ENCODE results near the gene ARHGEF4. TPM values are rescaled to one million over a fixed set of nuclear protein-coding genes. Genes with fewer than 3 reads are reported as not detected.

Gene ARHGEF4
- total RNA-seq, 1 experiment from 2014 or later, result 21.8 TPM

- H3K27ac Mint-ChIP-seq, result no peak overlapping the region; the same call in 1 of the 2 replicates
These were observed 75.3 kb downstream of the ARHGEF4 start for GRCh38 chr2:130911996-130912395.

GRCh38 chr2:130912471-130912870 is 75.8 kb downstream of the ARHGEF4 start:
- TF ChIP-seq ZNF512 (CRISPR knock-in tag; IDR thresholded peaks at IDR 0.05; ENCODE audit: borderline replicate concordance), result no peak
- TF ChIP-seq ATF3 (CRISPR knock-in tag; conservative IDR thresholded peaks at IDR 0.05), result no peak
- no peak for TF ChIP-seq OVOL2 (CRISPR knock-in tag; IDR thresholded peaks at IDR 0.05; ENCODE audit: borderline replicate concordance)
- no peak for TF ChIP-seq HMGA2 (CRISPR knock-in tag; IDR thresholded peaks at IDR 0.05)
- no peak for TF ChIP-seq ETV6 (CRISPR knock-in tag; IDR thresholded peaks at IDR 0.05)
- TF ChIP-seq MLX (CRISPR knock-in tag; IDR thresholded peaks at IDR 0.05), result no peak
- TF ChIP-seq FOXK1 (CRISPR knock-in tag; IDR thresholded peaks at IDR 0.05), result no peak
- TF ChIP-seq ZBTB21 (CRISPR knock-in tag; IDR thresholded peaks at IDR 0.05; ENCODE audit: borderline replicate concordance), result no peak
- TF ChIP-seq ESRRA (CRISPR knock-in tag; IDR thresholded peaks at IDR 0.05; ENCODE audit: borderline replicate concordance), result no peak
- TF ChIP-seq GRHL2 (CRISPR knock-in tag; IDR thresholded peaks at IDR 0.05; ENCODE audit: insufficient replicate concordance, severe bottlenecking), result no peak
- TF ChIP-seq USF1 (CRISPR knock-in tag; IDR thresholded peaks at IDR 0.05), result no peak
- TF ChIP-seq ZNF219 (CRISPR knock-in tag; IDR thresholded peaks at IDR 0.05; ENCODE audit: borderline replicate concordance), result no peak
- TF ChIP-seq FOXJ3 (CRISPR knock-in tag; IDR thresholded peaks at IDR 0.05; ENCODE audit: borderline replicate concordance), result no peak
- ChIA-PET POLR2A (no interaction called here), CTCF (interaction anchor here (2.3 kb wide), 1 partner anchor 8 kb away, joined by 10 read pairs; no protein-coding TSS in a partner anchor)
- H3K27me3 Mint-ChIP-seq (ENCODE audit: low read depth), result no peaks in the 10 kb centered on the region
- no peak for ATAC-seq
- no peak overlapping the region; the same call in 1 of the 2 replicates for H3K27ac Mint-ChIP-seq
- H3K4me1 Mint-ChIP-seq, result no peaks in the 10 kb centered on the region
- H3K9me3 Mint-ChIP-seq, result peaks cover 3% of the 10 kb centered on the region; the same call in 1 of the 2 replicates
- no peaks in the 10 kb centered on the region; the same call in 1 of the 2 replicates for H3K36me3 Mint-ChIP-seq
- no peak for DNase-seq (ENCODE audit: low spot score)
- no peak overlapping the region for H3K4me3 Mint-ChIP-seq

More at GRCh38 chr2:130911996-130912395, 75.3 kb downstream of the ARHGEF4 start:
- H3K36me3 Mint-ChIP-seq, result peaks cover under 1% of the 10 kb centered on the region
- ChIA-PET CTCF (interaction anchor here (2.3 kb wide), 1 partner anchor 8 kb away, joined by 10 read pairs; no protein-coding TSS in a partner anchor), POLR2A (no interaction called here)
- no peak overlapping the region for H3K4me3 Mint-ChIP-seq
- H3K9me3 Mint-ChIP-seq, result peaks cover 4% of the 10 kb centered on the region; the same call in 1 of the 2 replicates
- DNase-seq (ENCODE audit: low spot score) (no peak), ATAC-seq (no peak; the same call in 1 of the 2 replicates)
- H3K4me1 Mint-ChIP-seq, result no peaks in the 10 kb centered on the region
- TF ChIP-seq ZNF263 (CRISPR knock-in tag; IDR thresholded peaks at IDR 0.05; ENCODE audit: low read depth) (no peak), ATF1 (CRISPR knock-in tag; IDR thresholded peaks at IDR 0.05) (no peak), ZBTB21 (CRISPR knock-in tag; IDR thresholded peaks at IDR 0.05; ENCODE audit: borderline replicate concordance) (no peak), FOXK1 (CRISPR knock-in tag; IDR thresholded peaks at IDR 0.05) (no peak), CREM (CRISPR knock-in tag; IDR thresholded peaks at IDR 0.05) (no peak)
- TF ChIP-seq, protein P1, sequence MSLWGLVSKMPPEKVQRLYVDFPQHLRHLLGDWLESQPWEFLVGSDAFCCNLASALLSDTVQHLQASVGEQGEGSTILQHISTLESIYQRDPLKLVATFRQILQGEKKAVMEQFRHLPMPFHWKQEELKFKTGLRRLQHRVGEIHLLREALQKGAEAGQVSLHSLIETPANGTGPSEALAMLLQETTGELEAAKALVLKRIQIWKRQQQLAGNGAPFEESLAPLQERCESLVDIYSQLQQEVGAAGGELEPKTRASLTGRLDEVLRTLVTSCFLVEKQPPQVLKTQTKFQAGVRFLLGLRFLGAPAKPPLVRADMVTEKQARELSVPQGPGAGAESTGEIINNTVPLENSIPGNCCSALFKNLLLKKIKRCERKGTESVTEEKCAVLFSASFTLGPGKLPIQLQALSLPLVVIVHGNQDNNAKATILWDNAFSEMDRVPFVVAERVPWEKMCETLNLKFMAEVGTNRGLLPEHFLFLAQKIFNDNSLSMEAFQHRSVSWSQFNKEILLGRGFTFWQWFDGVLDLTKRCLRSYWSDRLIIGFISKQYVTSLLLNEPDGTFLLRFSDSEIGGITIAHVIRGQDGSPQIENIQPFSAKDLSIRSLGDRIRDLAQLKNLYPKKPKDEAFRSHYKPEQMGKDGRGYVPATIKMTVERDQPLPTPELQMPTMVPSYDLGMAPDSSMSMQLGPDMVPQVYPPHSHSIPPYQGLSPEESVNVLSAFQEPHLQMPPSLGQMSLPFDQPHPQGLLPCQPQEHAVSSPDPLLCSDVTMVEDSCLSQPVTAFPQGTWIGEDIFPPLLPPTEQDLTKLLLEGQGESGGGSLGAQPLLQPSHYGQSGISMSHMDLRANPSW (CRISPR knock-in tag; conservative IDR thresholded peaks at IDR 0.05; ENCODE audit: low read depth), result no peak
- H3K27me3 Mint-ChIP-seq (ENCODE audit: low read depth), result no peaks in the 10 kb centered on the region
